Measurements from ENCODE around the gene ENOX1.
"Not testable (repeated sequence)": the region's sequence is repeated elsewhere in the genome, so short reads cannot be mapped to it uniquely, and the experiment has no call there.

ENOX1 gene

DNA sequence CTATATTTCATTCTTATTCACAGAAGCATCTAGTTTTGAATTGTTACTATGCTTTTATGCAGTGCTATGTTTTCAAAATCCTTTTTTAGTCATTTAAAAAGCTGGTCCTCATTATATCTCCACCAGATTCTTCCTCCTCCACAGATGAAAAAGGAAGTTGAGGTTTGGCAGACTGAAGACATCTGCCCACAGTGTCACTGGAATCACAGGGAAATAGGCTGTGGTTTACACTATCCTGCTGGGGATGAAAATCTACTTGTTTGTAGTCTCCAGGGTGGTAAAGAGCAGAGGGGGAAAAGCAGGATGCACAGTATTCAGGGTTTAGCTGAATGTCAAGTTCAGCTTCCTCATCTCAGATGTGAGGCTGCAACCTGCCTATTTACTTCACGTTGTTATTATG lies 412.2 kb downstream of the ENOX1 start:
- no peak for DNase-seq

DNA sequence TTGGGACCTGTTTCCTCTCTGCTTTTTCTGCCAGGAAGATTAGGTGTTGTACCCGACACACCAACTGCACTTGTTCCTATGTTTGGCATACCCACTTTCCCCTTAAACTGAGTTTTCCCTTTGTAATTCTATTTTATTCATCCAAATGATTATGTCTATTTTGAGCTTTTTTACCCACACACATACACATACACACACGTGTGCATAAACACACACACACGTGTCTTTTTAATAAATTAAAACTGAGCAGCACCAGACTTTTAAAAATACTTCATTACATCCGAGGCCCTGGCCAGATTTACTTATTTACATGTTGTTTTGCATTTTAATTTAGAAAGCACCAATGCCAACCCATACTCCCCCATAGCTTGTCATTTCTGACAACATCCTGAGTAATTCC lies 413.4 kb downstream of the ENOX1 start:
- no peak for DNase-seq

DNA sequence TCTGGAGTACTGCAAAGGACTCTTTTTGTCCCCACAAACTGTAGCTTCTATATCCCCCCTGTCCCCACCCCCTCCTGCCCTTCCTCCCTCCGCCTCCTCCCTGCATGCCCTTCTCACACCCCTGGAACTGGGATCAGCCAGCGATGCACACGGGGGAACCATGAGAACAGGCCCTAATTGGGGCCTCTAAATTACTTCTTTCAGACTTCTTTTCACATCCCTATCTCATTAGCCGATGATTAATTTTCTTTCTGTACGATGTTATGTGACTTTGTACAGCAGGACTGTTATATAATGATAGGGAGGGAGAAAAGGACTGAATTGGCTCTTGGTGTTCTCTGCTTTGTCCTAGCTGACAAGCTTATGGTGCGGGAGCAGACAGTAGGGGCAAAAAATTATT lies 415.9 kb downstream of the ENOX1 start:
- no peak for DNase-seq

DNA sequence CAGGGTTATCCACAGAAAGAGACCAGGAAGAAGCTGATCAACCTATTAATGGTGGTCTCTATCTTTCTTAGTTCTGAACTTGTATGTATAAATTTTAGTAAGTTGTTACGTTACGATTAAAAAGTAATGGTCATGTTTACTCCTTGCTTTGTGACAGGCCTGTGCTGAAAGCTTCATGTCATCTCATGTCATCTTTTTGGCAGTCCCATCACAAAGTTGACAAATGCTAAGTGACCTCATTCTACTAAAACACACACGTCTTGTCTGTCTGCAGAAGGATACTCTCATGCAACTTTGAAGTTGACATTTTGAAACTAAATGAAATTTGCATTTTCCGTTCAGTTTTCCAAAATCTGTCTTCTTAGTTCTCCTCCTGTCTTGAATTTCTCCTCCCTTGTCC lies 417.5 kb downstream of the ENOX1 start:
- DNase-seq: no peak

DNA sequence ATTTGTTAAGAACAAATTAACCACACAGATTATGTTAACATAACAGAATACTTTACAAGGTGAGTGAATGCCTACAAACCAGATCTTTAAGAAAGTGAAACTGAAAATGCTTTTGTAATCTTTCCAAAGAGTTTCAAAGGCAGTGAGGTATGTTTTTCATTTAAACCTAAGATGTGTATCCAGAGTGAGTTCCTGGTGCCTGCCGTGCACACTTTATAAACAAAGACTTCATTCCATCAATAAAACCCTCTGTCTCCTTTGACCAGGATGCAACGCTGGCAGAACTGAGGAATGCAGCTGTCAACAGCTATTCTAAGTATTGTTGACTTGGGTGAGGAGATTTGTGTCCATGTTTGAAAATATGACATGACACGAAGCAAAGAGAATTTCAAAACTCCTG lies 418.8 kb downstream of the ENOX1 start:
- no peak for DNase-seq

DNA sequence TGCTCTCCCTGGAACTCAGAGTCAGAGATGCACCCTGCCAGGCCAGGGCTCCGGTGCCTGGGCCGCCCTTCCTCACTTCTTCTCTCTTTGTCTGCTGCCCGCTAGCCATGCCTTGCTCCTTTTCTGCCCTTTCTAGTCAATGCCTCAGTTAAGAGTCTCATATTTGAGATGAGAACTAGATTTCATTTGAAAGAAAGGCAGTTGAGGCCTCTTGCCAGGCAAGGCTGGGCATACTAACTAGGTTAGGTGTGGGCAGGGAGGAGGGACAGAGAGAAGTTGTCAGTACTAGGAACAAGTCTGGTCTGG lies 421.8 kb downstream of the ENOX1 start:
- DNase-seq: no peak

DNA sequence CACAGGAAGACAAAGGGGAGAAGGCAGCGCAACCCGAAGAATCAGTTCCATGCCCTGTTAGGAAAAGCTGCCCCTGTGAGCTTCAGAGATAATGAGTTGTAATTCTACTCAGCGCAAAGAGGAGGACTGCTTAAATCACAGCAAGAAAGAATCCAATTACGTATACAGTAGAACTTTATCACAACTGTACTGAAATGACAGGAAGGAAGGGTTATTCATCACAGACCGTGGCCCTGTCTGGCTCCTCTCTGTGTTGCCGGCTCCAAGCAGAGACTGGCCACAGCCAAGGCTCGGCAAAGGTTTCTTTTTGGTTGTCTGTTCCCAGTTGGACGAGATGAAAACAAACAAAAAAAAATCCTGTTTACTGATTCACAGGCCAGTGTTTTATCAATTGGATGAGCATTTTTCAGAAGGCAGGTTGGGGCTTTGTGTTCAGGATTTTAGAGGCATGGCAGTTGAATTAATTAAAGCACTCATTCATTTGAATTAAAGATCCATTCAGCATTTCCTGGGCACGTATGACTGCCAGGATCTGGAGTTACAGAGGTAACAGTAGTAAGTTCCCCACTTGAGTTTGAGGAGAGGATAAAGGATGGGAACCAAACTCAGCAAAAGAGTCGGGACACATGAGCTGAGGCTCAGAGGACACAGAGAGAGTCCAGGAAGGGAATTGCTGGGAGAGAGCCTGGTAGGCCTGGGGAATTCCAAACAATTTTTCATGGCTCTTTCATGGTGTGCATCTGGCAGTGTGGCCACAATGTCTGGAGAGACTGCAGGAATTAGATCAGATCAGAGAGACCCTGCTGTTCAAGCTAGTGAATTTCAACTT lies 422.3 kb downstream of the ENOX1 start:
- DNase-seq: no peak

DNA sequence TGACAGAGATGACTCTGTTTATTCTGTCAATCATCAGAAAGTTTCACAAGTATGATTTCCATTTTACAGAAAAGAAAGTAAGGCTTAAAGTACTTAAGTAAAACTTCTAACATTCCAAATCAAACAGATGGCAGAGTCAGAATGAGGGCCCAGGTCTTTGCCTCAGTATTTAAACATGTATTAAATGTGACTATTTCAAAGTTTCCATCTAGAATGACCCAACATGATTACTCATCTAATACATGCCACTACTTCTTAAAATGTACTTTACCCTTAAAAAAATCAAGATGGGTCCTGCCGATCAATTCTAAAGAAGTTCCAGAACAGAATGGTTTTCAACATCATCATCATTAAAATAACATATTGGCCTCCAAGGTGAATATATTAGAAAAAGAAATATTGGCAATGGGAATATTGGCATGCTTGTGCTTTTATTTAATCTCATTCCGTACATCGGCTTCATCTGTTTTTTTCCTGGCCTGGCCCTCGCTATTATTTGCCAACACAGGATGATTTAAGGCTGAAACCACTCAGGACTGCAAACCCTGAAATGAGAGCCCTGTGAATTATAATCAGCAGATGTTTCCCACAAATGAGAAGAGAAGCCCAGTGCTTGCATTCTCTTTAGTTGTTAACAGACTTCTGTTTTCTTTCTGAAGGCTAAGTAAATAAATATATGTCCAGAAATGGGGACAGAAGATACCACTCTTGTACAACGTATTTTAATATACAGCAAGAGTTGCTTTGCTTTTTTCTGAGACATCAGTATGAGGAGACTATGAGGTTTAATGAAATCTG lies 423.4 kb downstream of the ENOX1 start:
- no peak for DNase-seq

DNA sequence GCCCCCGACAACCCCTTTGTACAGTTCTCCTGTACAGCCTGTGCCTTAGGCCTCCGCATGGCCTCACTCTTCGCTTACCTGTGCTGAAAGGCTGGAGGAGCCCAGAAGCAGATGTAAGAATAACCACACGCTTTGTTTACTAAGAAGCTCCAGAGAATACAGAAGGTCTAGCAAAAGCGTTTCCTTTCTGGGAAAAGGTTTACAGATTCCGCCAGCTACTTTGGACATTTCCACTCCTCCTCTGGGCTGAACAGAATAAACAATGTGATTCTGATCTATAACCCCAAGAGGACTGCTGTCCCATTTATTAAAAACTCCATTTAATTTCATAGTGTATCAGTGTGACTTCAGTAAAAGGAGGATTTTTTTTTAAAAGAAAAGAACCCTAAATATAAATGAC lies 424.2 kb downstream of the ENOX1 start:
- DNase-seq: no peak

DNA sequence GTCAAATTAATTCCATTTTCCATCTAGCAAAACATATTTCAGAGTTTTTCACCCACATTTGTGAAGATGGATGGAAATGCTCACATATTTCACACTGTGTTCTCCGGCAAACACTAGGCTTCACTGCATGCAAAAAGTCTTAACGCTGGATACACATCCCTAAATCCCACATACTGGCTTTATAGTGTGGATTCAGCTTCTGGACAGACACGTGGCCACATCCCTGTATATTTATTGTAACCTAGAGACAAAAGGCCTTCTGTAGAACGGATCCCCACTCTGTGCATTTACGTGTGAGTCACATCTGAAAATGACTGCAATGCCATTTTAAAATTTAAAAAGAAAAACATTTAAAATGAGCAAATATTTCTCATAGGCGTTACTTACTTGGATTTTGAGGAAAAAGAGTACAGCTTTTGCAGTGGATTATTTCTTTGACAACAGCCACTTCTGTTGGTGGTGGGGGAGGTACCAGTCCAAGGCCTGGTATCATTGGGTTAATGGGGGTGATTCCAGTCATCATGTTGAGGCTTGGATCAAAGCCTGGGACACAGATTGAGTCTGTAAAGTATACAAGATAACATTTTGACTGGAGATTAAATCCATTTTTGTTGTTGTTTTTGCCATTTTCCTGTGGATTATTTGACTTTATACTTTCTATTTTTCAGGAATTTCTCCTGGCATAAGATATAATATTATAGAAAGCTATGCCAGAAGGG lies 425.7 kb downstream of the ENOX1 start:
- DNase-seq: no peak

DNA sequence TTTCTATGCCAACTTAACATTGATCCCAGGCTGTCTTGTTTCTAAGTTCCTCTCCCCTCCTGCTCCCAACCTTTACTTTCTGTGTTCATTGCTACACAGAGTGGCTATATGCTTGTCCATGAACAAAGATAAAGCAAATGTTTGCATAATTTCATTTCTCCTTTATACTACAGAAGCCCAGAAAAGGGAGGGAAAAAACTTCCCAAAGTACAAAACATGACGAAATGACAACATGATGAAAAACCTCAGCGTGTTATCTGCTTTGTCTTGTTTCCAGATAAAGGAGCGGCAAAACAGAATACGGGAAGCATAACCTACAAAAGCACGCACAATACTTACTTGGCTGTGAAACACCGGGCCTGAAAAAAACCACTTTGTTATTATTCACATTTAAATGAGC lies 426.6 kb downstream of the ENOX1 start:
- no peak for DNase-seq

DNA sequence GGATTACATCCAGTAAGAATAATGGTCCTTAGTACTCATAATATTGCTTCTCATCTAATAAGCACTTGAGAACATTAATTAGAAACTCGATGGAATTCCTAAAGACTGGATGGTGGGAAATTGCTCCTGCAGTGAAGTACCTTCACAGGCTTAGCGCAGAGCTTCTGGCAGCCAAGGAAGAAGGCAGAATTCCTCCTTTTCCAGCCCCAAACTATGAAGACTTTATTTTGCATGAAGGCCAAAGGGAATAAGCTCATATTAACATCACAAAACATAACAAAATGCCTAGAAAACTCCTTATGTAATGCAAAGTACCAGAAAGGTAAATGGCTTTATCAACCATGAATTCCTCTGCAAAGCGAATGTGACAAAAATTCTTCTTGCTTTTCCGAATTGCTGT lies 427.2 kb downstream of the ENOX1 start:
- no peak for DNase-seq

DNA sequence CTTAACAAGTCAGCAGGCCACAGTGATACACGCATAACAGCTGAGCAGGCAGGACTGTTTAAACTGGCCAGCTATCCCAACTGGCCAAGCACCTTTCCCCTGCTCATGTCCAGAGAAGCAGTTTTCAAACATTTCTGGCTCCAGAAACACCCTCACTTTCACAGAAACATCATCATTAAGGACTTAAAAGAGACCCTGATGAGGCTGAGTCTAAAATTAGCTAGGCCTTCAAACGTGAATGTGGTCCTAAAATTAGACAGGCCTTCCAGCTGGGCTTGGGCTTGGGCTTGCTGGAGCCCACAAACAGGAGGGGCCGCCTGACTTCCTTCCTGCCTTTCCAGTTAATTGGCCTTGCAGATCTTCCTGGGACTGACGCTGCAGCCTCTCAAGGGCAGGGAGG lies 429.2 kb downstream of the ENOX1 start:
- DNase-seq: no peak

DNA sequence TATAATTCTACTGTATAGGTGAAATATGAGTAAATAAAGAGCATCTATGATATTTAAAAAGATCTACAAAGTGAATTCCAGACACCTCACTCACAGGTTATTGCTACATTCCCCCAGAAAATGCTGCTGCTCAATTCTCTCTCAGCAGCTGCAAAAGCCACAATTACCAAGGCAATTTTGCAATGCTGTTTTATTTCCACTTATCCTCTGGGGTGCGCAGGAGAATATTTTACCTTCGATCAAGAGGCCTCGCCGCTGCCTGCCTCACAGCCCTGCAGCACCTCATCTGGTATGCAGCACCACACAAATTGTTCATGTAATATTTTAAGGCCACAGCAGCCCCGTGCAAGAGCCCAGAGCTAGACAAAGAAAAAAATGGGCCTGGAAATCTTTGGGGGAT lies 430.2 kb downstream of the ENOX1 start:
- DNase-seq: no peak

DNA sequence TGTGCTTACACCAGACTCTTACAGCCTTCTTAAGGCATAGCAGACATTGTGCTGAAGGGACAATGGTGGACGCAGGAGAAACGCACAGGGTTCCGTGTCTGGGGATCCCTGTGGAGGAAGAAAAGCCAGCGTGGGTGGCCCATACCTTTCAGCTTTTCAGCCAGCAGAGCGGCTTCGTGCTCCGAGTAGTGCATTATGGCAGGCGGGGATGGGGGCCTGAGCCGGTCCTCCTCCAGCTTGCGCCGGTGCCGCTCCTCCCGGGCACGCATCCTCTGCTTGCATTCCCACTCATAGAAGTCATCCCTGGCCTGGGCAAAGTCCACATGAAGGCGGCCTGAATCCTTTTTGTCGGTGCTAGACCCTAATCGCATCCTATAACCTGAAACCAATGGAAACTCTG lies 431.0 kb downstream of the ENOX1 start:
- no peak for DNase-seq

DNA sequence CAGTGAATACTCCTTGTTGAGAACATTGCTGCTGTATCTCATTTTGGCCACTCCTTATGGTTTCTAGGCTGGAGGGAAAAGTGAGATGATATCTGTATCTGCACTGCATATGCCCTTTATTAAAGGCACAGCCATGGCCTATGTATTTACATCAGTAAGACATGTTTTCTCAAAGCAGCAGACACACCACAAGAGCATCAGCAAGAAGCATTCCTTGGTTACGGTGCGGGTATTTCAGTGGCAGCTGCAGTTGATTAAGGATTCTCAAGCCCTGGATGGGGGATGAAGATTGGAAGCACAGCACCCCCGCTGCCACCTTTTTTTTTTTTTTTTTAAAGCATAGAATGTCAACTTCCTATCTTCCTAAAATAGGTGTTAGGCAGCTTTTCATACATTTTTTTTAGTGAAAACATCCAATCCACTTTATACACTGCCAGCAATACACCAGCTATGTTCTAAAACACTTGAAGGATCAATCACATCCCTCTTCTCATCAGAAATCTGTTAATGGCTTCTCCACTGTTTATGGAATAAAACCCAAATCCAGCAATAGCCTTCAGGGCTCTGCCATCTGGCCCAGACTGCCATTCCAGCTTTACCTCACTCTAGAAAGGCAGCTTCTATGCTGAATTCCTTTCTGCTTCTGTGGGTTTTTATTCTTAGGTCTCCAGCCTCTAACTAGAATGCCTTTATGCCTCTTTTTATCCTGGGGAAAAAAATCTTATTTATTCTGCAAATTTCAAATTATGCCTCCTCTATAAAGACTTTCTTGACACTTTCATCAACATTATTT lies 432.4 kb downstream of the ENOX1 start:
- no peak for DNase-seq

DNA sequence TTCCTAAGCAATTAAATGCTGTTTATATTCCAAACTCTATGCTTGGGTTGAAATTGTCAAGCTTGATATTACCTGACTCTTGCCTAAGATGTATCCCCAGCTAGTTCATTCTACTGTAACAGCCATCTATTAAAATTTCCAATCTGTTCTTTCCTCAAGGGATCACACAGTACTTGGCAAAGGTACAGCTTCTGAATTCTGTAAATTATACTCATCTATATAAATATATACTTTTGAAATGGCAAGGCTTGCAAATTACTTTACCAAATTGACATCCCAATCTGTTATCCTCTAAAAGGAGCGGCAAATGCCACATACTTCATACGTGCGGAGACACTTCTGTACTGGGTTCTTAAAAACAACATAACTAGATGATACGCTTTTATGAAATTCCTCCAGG lies 433.1 kb downstream of the ENOX1 start:
- DNase-seq: no peak

DNA sequence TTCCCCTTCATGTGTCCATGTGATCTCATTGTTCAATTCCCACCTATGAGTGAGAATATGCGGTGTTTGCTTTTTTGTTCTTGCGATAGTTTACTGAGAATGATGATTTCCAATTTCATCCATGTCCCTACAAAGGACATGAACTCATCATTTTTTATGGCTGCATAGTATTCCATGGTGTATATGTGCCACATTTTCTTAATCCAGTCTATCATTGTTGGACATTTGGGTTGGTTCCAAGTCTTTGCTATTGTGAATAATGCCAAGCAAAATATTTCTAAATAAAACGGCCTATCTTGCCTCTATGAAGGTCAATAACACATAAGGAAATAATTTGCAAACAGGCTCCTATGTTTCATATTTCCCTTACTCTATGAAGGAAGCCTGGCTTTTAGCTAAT lies 435.2 kb downstream of the ENOX1 start:
- not testable (repeated sequence) for DNase-seq

DNA sequence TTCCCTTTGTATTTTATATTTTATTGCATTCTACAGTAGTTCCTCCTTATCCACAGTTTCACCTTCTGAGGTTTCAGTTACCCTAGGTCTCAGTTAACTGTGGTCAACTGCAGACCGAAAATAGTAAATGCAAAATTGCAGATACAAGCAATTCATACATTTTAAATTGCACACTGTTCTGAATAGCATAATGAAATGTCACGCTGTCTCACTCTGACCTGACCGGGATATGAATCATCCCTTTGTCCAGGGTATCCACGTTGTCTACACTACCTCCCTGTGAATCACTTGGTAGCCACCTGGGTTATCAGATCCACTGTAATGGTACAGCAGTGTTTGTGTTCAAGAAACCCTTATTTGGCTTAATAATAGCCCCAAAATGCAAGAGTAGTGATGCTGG lies 438.4 kb downstream of the ENOX1 start:
- no peak for DNase-seq

DNA sequence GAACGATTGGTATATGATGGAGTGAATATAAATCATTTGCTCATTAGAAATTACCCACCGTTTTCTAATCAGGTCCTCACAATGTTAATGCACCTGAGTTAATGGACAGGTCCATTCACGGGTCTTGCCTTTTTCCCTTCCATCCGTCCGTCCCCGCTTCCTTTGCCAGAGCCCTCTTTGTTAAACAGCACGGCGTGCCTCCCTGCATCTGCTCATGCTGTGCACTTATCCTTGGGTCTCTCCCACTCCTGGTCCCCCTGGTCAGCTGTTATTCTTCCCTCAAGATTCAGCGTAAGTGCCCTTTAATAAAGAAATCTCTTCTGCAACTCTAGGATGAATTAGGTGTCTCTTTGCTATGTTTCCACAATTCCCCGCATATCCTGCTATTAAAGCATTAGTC lies 438.9 kb downstream of the ENOX1 start:
- no peak for DNase-seq

DNA sequence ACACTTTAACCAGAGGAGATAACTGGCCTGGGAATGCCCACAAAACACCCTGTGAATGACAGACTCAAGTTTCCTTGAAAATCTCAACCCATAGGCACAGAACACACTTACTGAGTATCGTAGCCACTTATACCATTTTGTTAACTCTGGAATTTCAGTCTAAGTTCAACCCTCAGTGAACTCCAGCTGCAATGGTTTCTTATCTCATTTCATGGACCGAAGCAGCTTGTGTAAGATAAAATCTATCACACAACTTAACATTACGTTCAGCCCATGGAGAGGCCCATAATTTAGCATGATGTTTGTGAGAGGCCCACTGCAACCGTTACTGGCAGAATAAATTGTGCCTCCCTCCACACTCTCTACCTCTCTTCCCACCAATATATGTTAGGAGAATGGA lies 440.3 kb downstream of the ENOX1 start:
- DNase-seq: no peak

DNA sequence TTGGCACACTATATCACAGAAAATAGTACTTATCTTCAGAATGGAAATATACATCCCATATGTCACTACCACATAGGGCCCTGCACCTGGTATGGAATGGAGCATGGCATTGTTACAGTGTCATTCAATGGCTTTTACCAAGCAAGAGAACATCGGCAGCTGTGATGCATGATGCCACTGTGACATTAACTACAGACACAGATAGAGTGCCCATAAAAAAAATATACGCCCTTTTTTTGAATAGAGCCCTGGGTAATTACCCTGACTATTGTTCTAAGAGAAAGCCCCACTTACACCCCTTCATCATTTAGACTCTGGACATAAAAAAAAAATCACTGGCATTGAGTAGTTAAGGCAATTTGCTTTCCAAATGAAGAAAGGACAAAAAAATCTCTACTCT lies 443.1 kb downstream of the ENOX1 start:
- DNase-seq: no peak

Data from activated T-cell treated with anti-CD3 and anti-CD28 coated beads, Interleukin-2, amount 50 U/mL, for 1 hour (primary cell).